Measurements from ENCODE around the gene MRS2. TPM values are rescaled to one million over a fixed set of nuclear protein-coding genes. Genes with fewer than 3 reads are reported as not detected.

The MRS2 gene
- total RNA-seq, 1 donor from 2014 or later, result 38.7 TPM

- no peak for DNase-seq (ENCODE audit: low spot score)
- intact Hi-C loops (cut with DNase I), result no loop called here
Observed at GRCh38 chr6:24419526-24419925, 16.8 kb downstream of the MRS2 start.

GRCh38 chr6:24425091-24425490 is 22.4 kb downstream of the MRS2 start:
- no peak for DNase-seq (ENCODE audit: low spot score)
- intact Hi-C loops (cut with DNase I), result no loop called here

GRCh38 chr6:24426729-24427446 is 24.2 kb downstream of the MRS2 start:
- DNase-seq (ENCODE audit: low spot score), result no peak
- intact Hi-C loops (cut with DNase I), result no loop called here

- no peak for DNase-seq (ENCODE audit: low spot score)
- intact Hi-C loops (cut with DNase I), result no loop called here
Observed at GRCh38 chr6:24428615-24429014, 25.9 kb downstream of the MRS2 start.

- intact Hi-C loops (cut with DNase I), result no loop called here
- DNase-seq (ENCODE audit: low spot score), result no peak
Observed at GRCh38 chr6:24429146-24429545, 26.4 kb downstream of the MRS2 start.

- intact Hi-C loops (cut with DNase I), result loop anchor here (5.0 to 10.0 kb wide), 2 partner anchors 92 to 265 kb away; no protein-coding TSS in a partner anchor
Observed at GRCh38 chr6:24430086-24430485, 27.4 kb downstream of the MRS2 start.

GRCh38 chr6:24431045-24431451 is 28.3 kb downstream of the MRS2 start:
- intact Hi-C loops (cut with DNase I), result loop anchor here (5.0 to 10.0 kb wide), 2 partner anchors 91 to 264 kb away; no protein-coding TSS in a partner anchor
- no peak for DNase-seq (ENCODE audit: low spot score)

More at GRCh38 chr6:24430086-24430485, 27.4 kb downstream of the MRS2 start:
- no peak for DNase-seq (ENCODE audit: low spot score)

GRCh38 chr6:24432611-24433010 is 29.9 kb downstream of the MRS2 start:
- intact Hi-C loops (cut with DNase I), result loop anchor here (5.0 to 10.0 kb wide), 2 partner anchors 90 to 262 kb away; no protein-coding TSS in a partner anchor
- no peak for DNase-seq (ENCODE audit: low spot score)

GRCh38 chr6:24436979-24437378 is 34.2 kb downstream of the MRS2 start:
- intact Hi-C loops (cut with DNase I), result loop anchor here (10.0 kb wide), 1 partner anchor 258 kb away; no protein-coding TSS in a partner anchor
- no peak for DNase-seq (ENCODE audit: low spot score)

- intact Hi-C loops (cut with DNase I), result loop anchor here (10.0 kb wide), 1 partner anchor 255 kb away; no protein-coding TSS in a partner anchor
- DNase-seq (ENCODE audit: low spot score), result no peak
Observed at GRCh38 chr6:24439858-24440539, 37.3 kb downstream of the MRS2 start.

GRCh38 chr6:24440897-24441598 is 38.3 kb downstream of the MRS2 start:
- intact Hi-C loops (cut with DNase I), result no loop called here
- no peak for DNase-seq (ENCODE audit: low spot score)

GRCh38 chr6:24441599-24441904 is 38.8 kb downstream of the MRS2 start:
- no peak for DNase-seq (ENCODE audit: low spot score)
- intact Hi-C loops (cut with DNase I), result no loop called here

- DNase-seq (ENCODE audit: low spot score), result no peak
- intact Hi-C loops (cut with DNase I), result no loop called here
Observed at GRCh38 chr6:24444588-24444987, 41.9 kb downstream of the MRS2 start.

GRCh38 chr6:24445704-24446103 is 43.0 kb downstream of the MRS2 start:
- intact Hi-C loops (cut with DNase I), result no loop called here
- no peak for DNase-seq (ENCODE audit: low spot score)

- intact Hi-C loops (cut with DNase I), result no loop called here
- no peak for DNase-seq (ENCODE audit: low spot score)
Observed at GRCh38 chr6:24446670-24447069, 43.9 kb downstream of the MRS2 start.

- DNase-seq (ENCODE audit: low spot score), result no peak
- intact Hi-C loops (cut with DNase I), result no loop called here
Observed at GRCh38 chr6:24448396-24448795, 45.7 kb downstream of the MRS2 start.

GRCh38 chr6:24448828-24449525 is 46.2 kb downstream of the MRS2 start:
- intact Hi-C loops (cut with DNase I), result no loop called here
- no peak for DNase-seq (ENCODE audit: low spot score)

GRCh38 chr6:24451581-24452388 is 49.0 kb downstream of the MRS2 start:
- intact Hi-C loops (cut with DNase I), result no loop called here

GRCh38 chr6:24453921-24454320 is 51.2 kb downstream of the MRS2 start:
- intact Hi-C loops (cut with DNase I), result no loop called here
- no peak for DNase-seq (ENCODE audit: low spot score)

More at GRCh38 chr6:24451581-24452388, 49.0 kb downstream of the MRS2 start:
- no peak for DNase-seq (ENCODE audit: low spot score)

All from cardiac septum (tissue), 1 donor.